NCI-H82 (cell line): ENCODE data around the gene SLC7A8.
A peak's percentile ranks its signal among the peaks of the same experiment; 100 is the strongest.

ENCODE experiments used
- DNase-seq: peaks from one replicate; lab custom pipeline; 2025; lab: John Stamatoyannopoulos, UW

Gene SLC7A8

GRCh38 chr14:23130871-23131270 lies 52.6 kb downstream of the SLC7A8 start:
- no peak for DNase-seq

- no peak for DNase-seq
Measured at GRCh38 chr14:23129759-23130316, 53.6 kb downstream of the SLC7A8 start.

GRCh38 chr14:23128969-23129758 lies 54.3 kb downstream of the SLC7A8 start:
- no peak for DNase-seq

- no peak for DNase-seq
Measured at GRCh38 chr14:23127861-23128260, 55.6 kb downstream of the SLC7A8 start.

GRCh38 chr14:23126548-23127278 lies 56.7 kb downstream of the SLC7A8 start:
- no peak for DNase-seq

- no peak for DNase-seq
Measured at GRCh38 chr14:23125933-23126524, 57.4 kb downstream of the SLC7A8 start.

GRCh38 chr14:23125011-23125410 lies 58.4 kb downstream of the SLC7A8 start:
- DNase-seq: no peak

- no peak for DNase-seq
Measured at GRCh38 chr14:23124337-23124954, 59.0 kb downstream of the SLC7A8 start.

GRCh38 chr14:23123419-23123818 lies 60.0 kb downstream of the SLC7A8 start:
- peak; percentile 97 for DNase-seq

GRCh38 chr14:23122086-23122485 lies 61.4 kb downstream of the SLC7A8 start:
- no peak for DNase-seq

- DNase-seq: no peak
Measured at GRCh38 chr14:23121361-23121771, 62.1 kb downstream of the SLC7A8 start.

GRCh38 chr14:23120541-23121251 lies 62.8 kb downstream of the SLC7A8 start:
- peak; percentile 92 for DNase-seq

- peak; percentile 40 for DNase-seq
Measured at GRCh38 chr14:23119363-23120327, 63.8 kb downstream of the SLC7A8 start.

- DNase-seq: no peak
Measured at GRCh38 chr14:23118506-23119362, 64.7 kb downstream of the SLC7A8 start, which contains the start of gene CEBPE. CEBPE (minus strand) TSS chr14:23119255; CDS start chr14:23119091, 164 bp downstream.

- no peak for DNase-seq
Measured at GRCh38 chr14:23117371-23118020, 66.0 kb downstream of the SLC7A8 start.

- peak; percentile 7 for DNase-seq
Measured at GRCh38 chr14:23115918-23116317, 67.5 kb downstream of the SLC7A8 start.

GRCh38 chr14:23115039-23115731 lies 68.3 kb downstream of the SLC7A8 start:
- no peak for DNase-seq

- DNase-seq: no peak
Measured at GRCh38 chr14:23114669-23115038, 68.8 kb downstream of the SLC7A8 start.
